ENCODE measurements around the gene ABCC9.
"Not testable (repeated sequence)": the region's sequence is repeated elsewhere in the genome, so short reads cannot be mapped to it uniquely, and the experiment has no call there.

Gene ABCC9

GRCh38 chr12:21911832-21912231, 29.4 kb downstream of the ABCC9 start:
- peaks cover 6% of the 10 kb centered on the region; the same call in 1 of the 2 replicates for H3K4me1 ChIP-seq (ENCODE audit: insufficient read depth, low read length)
- H3K9me3 ChIP-seq (ENCODE audit: control insufficient read depth, insufficient read depth, low read length) = no peaks in the 10 kb centered on the region
- H3K36me3 ChIP-seq (ENCODE audit: insufficient read depth, low read length) = no peaks in the 10 kb centered on the region
- no peak overlapping the region for H3K9ac ChIP-seq (ENCODE audit: low read depth, low read length)

DNA sequence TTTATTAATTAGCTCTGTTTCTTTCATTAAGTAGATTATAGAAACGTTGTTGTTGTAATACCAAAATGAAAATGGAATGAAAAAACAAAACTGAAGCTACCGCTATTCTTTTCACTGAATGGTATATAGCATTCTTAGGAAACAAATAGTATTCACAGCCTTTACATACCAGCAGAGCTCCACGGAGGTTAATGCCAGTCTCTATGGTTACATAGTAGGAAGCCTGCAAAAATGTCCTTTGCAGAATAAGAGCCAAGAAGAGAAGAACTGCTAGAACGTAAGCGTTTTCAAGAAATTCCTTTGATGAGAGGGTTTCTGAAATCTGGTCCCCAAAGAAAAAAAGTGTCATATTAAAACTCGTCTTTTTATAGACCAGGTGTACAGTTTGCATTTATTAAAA, 30.6 kb downstream of the ABCC9 start:
- Histone ChIP-seq H3K9me3 (ENCODE audit: control insufficient read depth, insufficient read depth, low read length) (no peaks in the 10 kb centered on the region), H3K9ac (ENCODE audit: low read depth, low read length) (no peak overlapping the region), H3K4me1 (ENCODE audit: insufficient read depth, low read length) (peaks cover 6% of the 10 kb centered on the region; the same call in 1 of the 2 replicates), H3K36me3 (ENCODE audit: insufficient read depth, low read length) (no peaks in the 10 kb centered on the region)

DNA sequence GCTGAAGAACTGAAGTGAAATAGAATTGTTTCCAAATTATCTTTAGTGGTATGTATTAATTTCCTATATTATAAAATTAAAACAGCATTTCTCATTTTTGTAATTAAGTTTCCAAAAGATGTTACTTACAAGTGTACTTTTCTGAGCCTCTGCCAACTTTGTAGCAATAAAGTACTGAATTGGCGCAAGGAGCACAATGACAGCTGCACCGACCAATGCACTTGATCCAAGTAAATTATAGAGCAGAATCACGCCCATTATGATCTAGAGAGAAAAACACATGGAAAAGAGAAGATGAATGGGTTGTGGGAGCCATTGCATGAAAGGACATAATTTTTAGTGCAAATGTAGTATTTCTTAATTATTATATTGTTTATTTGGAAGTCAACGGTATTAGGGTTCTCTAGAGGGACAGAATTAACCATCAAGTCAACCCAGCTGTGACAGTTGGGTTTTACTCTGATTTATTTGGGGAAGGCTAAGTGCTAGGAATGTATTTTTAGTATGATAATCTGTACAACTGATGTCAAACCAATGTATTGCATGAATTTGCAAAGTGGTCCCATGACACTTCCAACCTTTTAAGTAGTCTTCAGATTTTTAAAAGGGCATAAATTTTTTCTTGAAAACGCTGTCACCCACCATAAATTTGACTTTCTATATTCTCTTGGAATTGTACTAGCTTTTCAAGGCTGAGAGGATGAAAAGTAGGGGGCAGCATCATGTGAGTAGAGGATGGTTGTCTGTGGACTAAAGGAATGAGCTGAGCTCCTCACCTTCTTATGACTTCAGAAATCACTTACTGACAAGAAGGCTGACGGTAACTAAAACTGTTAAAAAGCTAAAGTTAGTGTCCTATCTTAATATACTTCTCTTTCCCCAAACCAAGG, 33.0 kb downstream of the ABCC9 start:
- Histone ChIP-seq H3K4me1 (ENCODE audit: insufficient read depth, low read length) (peaks cover 6% of the 10 kb centered on the region; the same call in 1 of the 2 replicates), H3K36me3 (ENCODE audit: insufficient read depth, low read length) (no peaks in the 10 kb centered on the region), H3K9me3 (ENCODE audit: control insufficient read depth, insufficient read depth, low read length) (no peaks in the 10 kb centered on the region), H3K9ac (ENCODE audit: low read depth, low read length) (no peak overlapping the region)

- peaks cover 6% of the 10 kb centered on the region; the same call in 1 of the 2 replicates for H3K4me1 ChIP-seq (ENCODE audit: insufficient read depth, low read length)
- no peaks in the 10 kb centered on the region for H3K9me3 ChIP-seq (ENCODE audit: control insufficient read depth, insufficient read depth, low read length)
- H3K9ac ChIP-seq (ENCODE audit: low read depth, low read length) = no peak overlapping the region
- no peaks in the 10 kb centered on the region for H3K36me3 ChIP-seq (ENCODE audit: insufficient read depth, low read length)
Observed at GRCh38 chr12:21906919-21907493, 34.2 kb downstream of the ABCC9 start.

DNA sequence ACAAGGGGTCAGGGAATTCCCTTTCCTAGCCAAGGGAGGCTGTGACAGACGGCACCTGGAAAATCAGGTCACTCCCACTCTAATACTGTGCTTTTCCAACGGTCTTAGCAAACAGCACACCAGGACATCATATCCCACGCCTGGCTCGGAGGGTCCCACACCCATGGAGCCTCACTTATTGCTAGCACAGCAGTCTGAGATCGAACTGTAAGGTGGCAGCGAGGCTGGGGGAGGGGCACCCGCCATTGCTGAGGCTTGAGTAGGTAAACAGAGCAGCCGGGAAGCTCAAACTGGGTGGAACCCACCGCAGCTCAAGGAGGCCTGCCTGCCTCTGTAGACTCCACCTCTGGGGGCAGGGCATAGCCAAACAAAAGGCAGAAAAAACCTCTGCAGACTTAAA, 41.7 kb downstream of the ABCC9 start:
- H3K9ac ChIP-seq (ENCODE audit: low read depth, low read length); H3K9me3 ChIP-seq (ENCODE audit: control insufficient read depth, insufficient read depth, low read length); H3K4me1 ChIP-seq (ENCODE audit: insufficient read depth, low read length); H3K36me3 ChIP-seq (ENCODE audit: insufficient read depth, low read length): not testable (repeated sequence)

DNA sequence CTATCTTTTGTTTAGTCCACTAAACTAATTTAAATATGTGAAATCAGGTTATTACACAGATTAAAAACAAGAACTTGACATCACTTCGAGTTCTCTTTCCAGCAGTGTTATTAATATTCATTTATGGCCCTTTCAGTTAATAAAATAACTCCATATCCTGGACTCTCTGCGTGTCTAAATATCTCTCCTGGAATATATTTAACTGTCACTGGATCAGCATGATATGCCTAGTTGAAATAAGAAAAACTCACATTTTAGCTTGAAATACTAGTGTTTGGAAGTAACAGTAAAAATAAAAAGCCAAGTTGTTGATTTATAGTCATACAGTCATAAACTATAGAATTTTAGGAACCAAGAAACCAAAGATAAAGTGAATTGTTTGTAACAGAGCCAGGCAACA, 45.6 kb downstream of the ABCC9 start:
- Histone ChIP-seq H3K9ac (ENCODE audit: low read depth, low read length) (no peak overlapping the region), H3K4me1 (ENCODE audit: insufficient read depth, low read length) (no peaks in the 10 kb centered on the region), H3K9me3 (ENCODE audit: control insufficient read depth, insufficient read depth, low read length) (no peaks in the 10 kb centered on the region), H3K36me3 (ENCODE audit: insufficient read depth, low read length) (no peaks in the 10 kb centered on the region)

GRCh38 chr12:21894792-21895595, 46.2 kb downstream of the ABCC9 start:
- H3K4me1 ChIP-seq (ENCODE audit: insufficient read depth, low read length) = no peaks in the 10 kb centered on the region
- H3K36me3 ChIP-seq (ENCODE audit: insufficient read depth, low read length) = no peaks in the 10 kb centered on the region
- no peaks in the 10 kb centered on the region for H3K9me3 ChIP-seq (ENCODE audit: control insufficient read depth, insufficient read depth, low read length)

DNA sequence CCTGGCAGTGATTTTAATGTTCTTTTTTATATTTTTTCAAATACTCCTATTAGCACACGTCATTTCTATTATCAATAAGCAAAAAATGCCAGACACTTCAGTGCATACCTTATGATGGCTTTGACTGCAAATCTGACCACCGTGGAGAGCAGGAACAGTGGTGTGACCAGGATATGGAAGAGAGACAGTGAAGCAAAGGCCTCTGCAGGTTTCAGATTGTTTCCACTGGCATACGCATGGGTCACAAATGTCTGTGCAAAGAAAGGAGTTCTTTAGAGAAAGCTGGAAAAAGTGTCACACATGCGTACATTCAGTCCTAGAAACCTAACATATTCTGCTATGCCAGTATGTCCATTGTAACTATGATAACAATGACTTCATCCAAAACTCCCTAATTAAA, 47.3 kb downstream of the ABCC9 start:
- no peak overlapping the region for H3K9ac ChIP-seq (ENCODE audit: low read depth, low read length)
- no peaks in the 10 kb centered on the region for H3K4me1 ChIP-seq (ENCODE audit: insufficient read depth, low read length)
- no peaks in the 10 kb centered on the region for H3K9me3 ChIP-seq (ENCODE audit: control insufficient read depth, insufficient read depth, low read length)
- H3K36me3 ChIP-seq (ENCODE audit: insufficient read depth, low read length) = no peaks in the 10 kb centered on the region

More at GRCh38 chr12:21894792-21895595, 46.2 kb downstream of the ABCC9 start:
- no peak overlapping the region for H3K9ac ChIP-seq (ENCODE audit: low read depth, low read length)

GRCh38 chr12:21892341-21892740, 48.9 kb downstream of the ABCC9 start:
- no peaks in the 10 kb centered on the region for H3K9me3 ChIP-seq (ENCODE audit: control insufficient read depth, insufficient read depth, low read length)
- no peaks in the 10 kb centered on the region for H3K36me3 ChIP-seq (ENCODE audit: insufficient read depth, low read length)
- H3K9ac ChIP-seq (ENCODE audit: low read depth, low read length) = no peak overlapping the region
- no peaks in the 10 kb centered on the region for H3K4me1 ChIP-seq (ENCODE audit: insufficient read depth, low read length)

DNA sequence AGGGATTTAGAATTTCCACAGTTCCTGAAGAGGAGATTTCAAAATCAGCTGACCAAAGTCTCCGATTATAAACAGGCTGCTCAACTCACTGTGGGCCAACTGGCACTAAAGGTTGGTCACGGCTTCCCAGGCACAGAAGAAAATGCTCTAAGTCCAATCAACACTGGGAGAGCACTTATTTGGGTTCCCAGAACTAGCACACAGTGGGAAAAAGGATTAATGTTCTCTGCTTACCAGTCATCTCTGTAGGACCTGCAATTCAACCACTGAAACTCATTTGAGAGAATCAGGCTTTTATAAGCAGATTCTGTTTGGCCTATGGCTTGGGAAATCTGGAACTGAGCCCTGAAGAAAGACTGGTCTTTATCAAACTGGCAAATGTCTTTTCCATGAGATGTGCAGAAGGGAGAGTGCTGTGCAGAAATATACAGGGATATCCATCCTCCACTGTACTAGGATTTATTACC, 49.4 kb downstream of the ABCC9 start:
- no peaks in the 10 kb centered on the region for H3K36me3 ChIP-seq (ENCODE audit: insufficient read depth, low read length)
- H3K9ac ChIP-seq (ENCODE audit: low read depth, low read length) = no peak overlapping the region
- H3K9me3 ChIP-seq (ENCODE audit: control insufficient read depth, insufficient read depth, low read length) = no peaks in the 10 kb centered on the region
- no peaks in the 10 kb centered on the region for H3K4me1 ChIP-seq (ENCODE audit: insufficient read depth, low read length)

DNA sequence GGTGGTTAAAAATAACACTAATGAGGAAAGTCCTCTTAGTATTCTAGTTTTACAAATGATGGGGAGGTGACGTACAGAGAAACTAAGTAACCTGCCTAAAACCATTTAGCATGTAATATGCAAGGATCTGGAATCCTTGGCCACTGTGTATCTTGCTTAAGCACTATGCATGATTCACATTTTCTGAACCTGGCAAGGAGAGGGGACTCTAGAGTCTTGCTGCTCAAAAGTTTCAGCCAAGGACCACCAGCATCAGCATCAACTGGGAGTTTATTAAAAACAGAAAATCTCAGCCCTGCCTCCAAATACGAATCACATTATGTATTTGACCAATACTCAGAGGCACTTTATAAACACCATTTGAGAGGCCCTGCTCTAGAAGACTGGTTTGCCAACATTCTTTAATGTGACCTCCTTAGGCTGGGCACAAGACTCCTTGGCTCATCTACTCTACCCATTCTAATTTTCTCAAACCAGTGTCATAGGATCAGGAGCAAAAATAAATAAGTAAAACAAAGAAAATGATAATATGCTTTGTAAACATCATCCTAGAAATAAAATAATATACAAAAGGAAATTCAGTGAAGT, 52.9 kb downstream of the ABCC9 start:
- no peaks in the 10 kb centered on the region for H3K4me1 ChIP-seq (ENCODE audit: insufficient read depth, low read length)
- H3K9me3 ChIP-seq (ENCODE audit: control insufficient read depth, insufficient read depth, low read length) = no peaks in the 10 kb centered on the region
- no peak overlapping the region for H3K9ac ChIP-seq (ENCODE audit: low read depth, low read length)
- no peaks in the 10 kb centered on the region for H3K36me3 ChIP-seq (ENCODE audit: insufficient read depth, low read length)

- H3K9me3 ChIP-seq (ENCODE audit: control insufficient read depth, insufficient read depth, low read length) = no peaks in the 10 kb centered on the region
- H3K9ac ChIP-seq (ENCODE audit: low read depth, low read length) = no peak overlapping the region
- H3K36me3 ChIP-seq (ENCODE audit: insufficient read depth, low read length) = no peaks in the 10 kb centered on the region
- no peaks in the 10 kb centered on the region for H3K4me1 ChIP-seq (ENCODE audit: insufficient read depth, low read length)
Observed at GRCh38 chr12:21884936-21885335, 56.3 kb downstream of the ABCC9 start.

DNA sequence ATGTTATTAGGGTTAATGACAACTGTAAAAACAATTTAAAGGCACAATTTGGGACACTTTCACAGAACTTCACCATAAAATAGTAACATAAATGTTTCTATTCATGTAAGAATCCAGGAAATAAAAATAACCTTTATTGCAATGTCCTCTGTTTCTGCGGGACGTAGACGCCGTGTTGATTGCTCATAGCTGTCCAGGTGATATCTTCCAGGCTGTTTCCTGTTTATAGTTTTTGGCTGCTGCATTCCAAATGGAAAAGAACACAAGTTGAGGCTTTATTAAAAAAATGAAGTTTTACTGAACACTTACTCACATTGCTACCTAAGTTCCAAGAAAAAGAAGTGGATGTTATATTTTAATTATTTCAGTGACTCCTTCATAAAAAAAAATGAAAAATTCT, 58.6 kb downstream of the ABCC9 start:
- Histone ChIP-seq H3K36me3 (ENCODE audit: insufficient read depth, low read length) (no peaks in the 10 kb centered on the region), H3K4me1 (ENCODE audit: insufficient read depth, low read length) (no peaks in the 10 kb centered on the region), H3K9ac (ENCODE audit: low read depth, low read length) (no peak overlapping the region), H3K9me3 (ENCODE audit: control insufficient read depth, insufficient read depth, low read length) (no peaks in the 10 kb centered on the region)

- H3K36me3 ChIP-seq (ENCODE audit: insufficient read depth, low read length) = no peaks in the 10 kb centered on the region
- no peaks in the 10 kb centered on the region for H3K9me3 ChIP-seq (ENCODE audit: control insufficient read depth, insufficient read depth, low read length)
- no peaks in the 10 kb centered on the region for H3K4me1 ChIP-seq (ENCODE audit: insufficient read depth, low read length)
- no peak overlapping the region for H3K9ac ChIP-seq (ENCODE audit: low read depth, low read length)
Observed at GRCh38 chr12:21881965-21882364, 59.3 kb downstream of the ABCC9 start.

Measured in ES-I3 (cell line).